Hepatocyte (in vitro differentiated cells): ENCODE results near the gene CLIC3. TPM values are rescaled to one million over a fixed set of nuclear protein-coding genes. Genes with fewer than 3 reads are reported as not detected.

Experiments used
- DNase-seq: peaks from one replicate; pipeline ENCODE4 v3.0.0-alpha.2; 2016; ENCODE audit warnings: low spot score
- H2AFZ ChIP-seq: fragments of 200-600 bp; sonication (generic); 2 replicates; pipeline ENCODE4 v1.6.0; 2016; ENCODE audit warnings: antibody characterized with exemption, mild to moderate bottlenecking
- H3K27ac ChIP-seq: fragments of 200-600 bp; sonication (generic); 2 replicates; pipeline ENCODE4 v1.5.1; 2016; ENCODE audit warnings: mild to moderate bottlenecking
- H3K27me3 ChIP-seq: fragments of 200-600 bp; sonication (generic); 2 replicates; pipeline ENCODE4 v1.6.1; 2016
- H3K36me3 ChIP-seq: fragments of 200-600 bp; sonication (generic); replicated peaks from 2 replicates; pipeline ENCODE4 v1.5.1; 2016; ENCODE audit warnings: low read depth; ENCODE audit not compliant: insufficient read depth
- H3K4me1 ChIP-seq: fragments of 200-600 bp; sonication (generic); 2 replicates; pipeline ENCODE4 v1.5.1; 2016; ENCODE audit warnings: mild to moderate bottlenecking, moderate library complexity; ENCODE audit not compliant: insufficient read depth
- H3K4me2 ChIP-seq: fragments of 200-600 bp; sonication (generic); 2 replicates; pipeline ENCODE4 v1.6.0; 2016
- H3K4me3 ChIP-seq: fragments of 200-600 bp; sonication (generic); 2 replicates; pipeline ENCODE4 v1.5.1; 2016; ENCODE audit warnings: mild to moderate bottlenecking
- H3K79me2 ChIP-seq: fragments of 200-600 bp; sonication (generic); 2 replicates; pipeline ENCODE4 v1.6.0; 2017; ENCODE audit warnings: mild to moderate bottlenecking
- H3K9me2 ChIP-seq: fragments of 200-600 bp; sonication (generic); replicated peaks from 2 replicates; pipeline ENCODE4 v1.6.0; 2017; ENCODE audit warnings: mild to moderate bottlenecking; ENCODE audit not compliant: insufficient read depth
- H3K9me3 ChIP-seq: fragments of 200-600 bp; sonication (generic); 2 replicates; pipeline ENCODE4 v1.5.1; 2016; ENCODE audit warnings: low read depth, mild to moderate bottlenecking
- H4K20me1 ChIP-seq: fragments of 200-600 bp; sonication (generic); 2 replicates; pipeline ENCODE4 v1.6.0; 2016; ENCODE audit warnings: mild to moderate bottlenecking; ENCODE audit not compliant: insufficient read depth, poor library complexity, severe bottlenecking
- CTCF ChIP-seq: fragments of 200-600 bp; sonication (generic); IDR thresholded peaks from 2 replicates; pipeline ENCODE4 v1.5.1; 2016; ENCODE audit warnings: antibody characterized with exemption, mild to moderate bottlenecking; ENCODE audit not compliant: poor library complexity
- EZH2 ChIP-seq: fragments of 200-600 bp; sonication (generic); IDR thresholded peaks from 2 replicates; pipeline ENCODE4 v1.6.1; 2016; ENCODE audit warnings: antibody characterized with exemption, mild to moderate bottlenecking, borderline replicate concordance
- EZH2phosphoT487 ChIP-seq: fragments of 200-600 bp; sonication (generic); IDR thresholded peaks from one replicate; pipeline ENCODE4 v1.6.1; 2018; ENCODE audit warnings: antibody characterized with exemption, mild to moderate bottlenecking, low read depth, moderate library complexity; ENCODE audit not compliant: unreplicated experiment, severe bottlenecking
- WGBS: methylation state at CpG from one replicate; pipeline ENCODE4 v1.1.6; 2016; ENCODE audit warnings: low lambda C conversion rate; ENCODE audit errors: missing lambda C conversion rate; 5-methylcytosine and 5-hydroxymethylcytosine counted together
- polyA plus RNA-seq: library from polyadenylated mRNA; unstranded; fragments of >200 nt; fragmentation: Nextera tagmentation; extraction: Ambion mirVana; gene quantifications from 2 replicates; pipeline ENCODE4 v1.2.1, GENCODE V29; 2016
- total RNA-seq: library from RNA; depleted of rRNA; stranded (reverse); fragments of >200 nt; gene quantifications from 2 replicates; pipeline ENCODE4 v1.2.3, GENCODE V29; 2014

CLIC3 gene
- total and polyA plus RNA-seq, 2 experiments from 2014 or later: 6.6 to 45.0 TPM

DNA sequence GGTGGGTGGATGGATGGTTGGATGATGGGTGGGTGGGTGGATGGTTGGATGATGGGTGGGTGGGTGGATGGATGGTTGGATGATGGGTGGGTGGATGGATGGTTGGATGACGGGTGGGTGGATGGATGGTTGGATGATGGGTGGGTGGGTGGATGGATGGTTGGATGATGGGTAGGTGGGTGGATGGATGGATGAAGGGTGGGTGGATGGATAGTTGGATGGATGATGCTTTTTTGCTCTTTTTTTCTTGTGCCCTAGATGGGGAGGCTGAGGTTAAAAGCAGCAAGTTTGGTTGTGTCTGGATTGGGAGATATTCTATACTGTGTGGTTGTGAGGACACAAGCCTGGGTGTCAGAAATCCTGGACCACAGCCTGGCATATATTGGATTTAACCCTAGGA, 38.9 kb downstream of the CLIC3 start:
- Histone ChIP-seq H3K9me2 (no peaks in the 10 kb centered on the region), H2AFZ (no peak overlapping the region), H3K36me3 (no peaks in the 10 kb centered on the region), H3K27ac (no peak overlapping the region), H4K20me1 (no peaks in the 10 kb centered on the region), H3K27me3 (no peaks in the 10 kb centered on the region), H3K4me1 (no peaks in the 10 kb centered on the region), H3K4me2 (no peak overlapping the region), H3K9me3 (no peaks in the 10 kb centered on the region), H3K4me3 (no peak overlapping the region), H3K79me2 (no peaks in the 10 kb centered on the region)
- no peak for DNase-seq
- WGBS: no CpG with 5 or more reads among the region's 1 CpG
- no peak for TF ChIP-seq EZH2phosphoT487
- no peak for TF ChIP-seq EZH2
- no peak for TF ChIP-seq CTCF

DNA sequence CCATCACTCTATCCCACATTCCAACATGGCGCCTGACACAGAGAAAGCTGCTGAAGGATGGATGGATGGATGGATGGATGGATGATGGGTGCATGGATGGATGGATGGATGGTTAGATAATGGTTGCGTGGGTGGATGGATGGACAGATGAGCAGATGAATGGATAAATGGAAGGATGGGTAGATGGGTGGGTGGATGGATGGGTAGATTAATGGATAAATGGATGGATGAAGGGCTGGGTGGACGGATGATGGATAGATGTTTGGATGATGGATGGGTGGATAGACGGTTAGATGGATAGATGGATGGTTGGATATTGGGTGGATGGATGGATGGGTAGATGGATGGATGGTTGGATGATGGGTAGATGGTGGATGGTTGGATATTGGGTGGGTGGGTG, 39.8 kb downstream of the CLIC3 start:
- no peak overlapping the region for H2AFZ ChIP-seq

GRCh38 chr9:136955943-136956335, 40.4 kb downstream of the CLIC3 start:
- Histone ChIP-seq H3K9me3 (no peaks in the 10 kb centered on the region), H3K36me3 (no peaks in the 10 kb centered on the region), H3K27ac (no peak overlapping the region), H3K4me2 (no peak overlapping the region), H3K79me2 (peaks cover 2% of the 10 kb centered on the region), H3K4me1 (no peaks in the 10 kb centered on the region), H2AFZ (no peak overlapping the region), H3K4me3 (no peak overlapping the region), H3K9me2 (no peaks in the 10 kb centered on the region), H3K27me3 (no peaks in the 10 kb centered on the region), H4K20me1 (no peaks in the 10 kb centered on the region)
- TF ChIP-seq EZH2phosphoT487 (no peak), CTCF (no peak), EZH2 (no peak)
- 94% methylated on average over 9 of the region's 9 CpGs for WGBS
- no peak for DNase-seq

More for the DNA sequence above, 39.8 kb downstream of the CLIC3 start:
- H3K27ac ChIP-seq: no peak overlapping the region
- H3K27me3 ChIP-seq: no peaks in the 10 kb centered on the region
- no peaks in the 10 kb centered on the region for H3K9me3 ChIP-seq
- no peak overlapping the region for H3K4me2 ChIP-seq
- H4K20me1 ChIP-seq: no peaks in the 10 kb centered on the region
- whole genome bisulfite sequencing: 90% methylated on average over 4 of the region's 4 CpGs
- H3K4me1 ChIP-seq: no peaks in the 10 kb centered on the region
- TF ChIP-seq EZH2phosphoT487: no peak
- no peak for TF ChIP-seq CTCF
- no peak for TF ChIP-seq EZH2
- no peaks in the 10 kb centered on the region for H3K9me2 ChIP-seq
- no peak overlapping the region for H3K4me3 ChIP-seq
- H3K79me2 ChIP-seq: no peaks in the 10 kb centered on the region
- DNase-seq: no peak
- no peaks in the 10 kb centered on the region for H3K36me3 ChIP-seq
